ENCODE data around the gene DISC1. TPM values are rescaled to one million over a fixed set of nuclear protein-coding genes. Genes with fewer than 3 reads are reported as not detected.

The DISC1 gene
- total and polyA plus RNA-seq, 2 donors (not counting 3 experiments of a cell fraction or from before 2014, with no cell fraction given), result 3.3 to 14.7 TPM

- no peak for FAIRE-seq
- H3K9me1 ChIP-seq (replicated peaks; ENCODE audit: control insufficient read depth, extremely low read depth, insufficient read depth, low read length), result no peaks in the 10 kb centered on the region
- ChIA-PET POLR2A (no interaction called here), CTCF (interaction anchor here (1.4 kb wide), 1 partner anchor 20 kb away, joined by 3 read pairs; no protein-coding TSS in a partner anchor)
- dilution Hi-C loops (cut with MboI; ENCODE audit: extremely low pct_ligation_motif_present, low sequenced_read_pairs), result no loop called here
- intact Hi-C loops (cut with micrococcal nuclease), result no loop called here
- H3K79me2 ChIP-seq (ENCODE audit: control insufficient read depth, insufficient read depth, low read length), result no peaks in the 10 kb centered on the region
- no peak overlapping the region for H3K4me2 ChIP-seq (ENCODE audit: insufficient read depth, low read length)
- DNase-seq (ENCODE audit: low read depth, low spot score), result no peak
- H2AFZ ChIP-seq (ENCODE audit: low read depth, low read length), result no peak overlapping the region
- H3K36me3 ChIP-seq (ENCODE audit: control insufficient read depth in 2 of 2, extremely low read depth in 1 of 2, insufficient read depth in 2 of 2, low read length in 2 of 2), result no peaks in the 10 kb centered on the region
- H4K20me1 ChIP-seq (replicated peaks; ENCODE audit: control insufficient read depth, extremely low read depth, insufficient read depth, low read length), result no peaks in the 10 kb centered on the region
- H3K9me3 ChIP-seq (replicated peaks; ENCODE audit: control insufficient read depth, insufficient read depth, low read length), result no peaks in the 10 kb centered on the region
- H3K27ac ChIP-seq (ENCODE audit: insufficient read depth, low read depth, low read length), result no peak overlapping the region
- H3K27me3 ChIP-seq (ENCODE audit: control insufficient read depth in 2 of 2, insufficient read depth in 2 of 2, low read length in 2 of 2), result no peaks in the 10 kb centered on the region
- no peak for TF ChIP-seq POLR2AphosphoS5 (IDR thresholded peaks at IDR 0.05; ENCODE audit: insufficient read depth, low read depth, low read length)
- no peak for TF ChIP-seq CTCF (IDR thresholded peaks at IDR 0.05; ENCODE audit: extremely low read depth in 1 of 2, insufficient read depth in 1 of 2, low read depth in 1 of 2, low read length in 2 of 2)
- no peak for TF ChIP-seq FOS (IDR thresholded peaks at IDR 0.05; ENCODE audit: borderline replicate concordance, insufficient read depth, low read length)
- TF ChIP-seq POLR2A (IDR thresholded peaks at IDR 0.05; ENCODE audit: low read depth, low read length), result no peak
- TF ChIP-seq EZH2 (IDR thresholded peaks at IDR 0.05; ENCODE audit: borderline replicate concordance, low read depth, low read length, severe bottlenecking), result no peak
- TF ChIP-seq GATA2 (IDR thresholded peaks at IDR 0.05; ENCODE audit: insufficient read depth, insufficient read length, low read depth, low read length), result no peak
- TF ChIP-seq MYC (IDR thresholded peaks at IDR 0.05; ENCODE audit: low read depth, low read length), result no peak
- TF ChIP-seq JUN (IDR thresholded peaks at IDR 0.05; ENCODE audit: borderline replicate concordance, insufficient read depth, insufficient read length, low read depth), result no peak
- TF ChIP-seq MAX (IDR thresholded peaks at IDR 0.05; ENCODE audit: insufficient read depth, insufficient read length), result no peak
- BruUV-seq (replicated peaks), result no TSS peak
- H3K4me1 ChIP-seq (ENCODE audit: control insufficient read depth, extremely low read depth, insufficient read depth, low read length), result no peaks in the 10 kb centered on the region
- no peak overlapping the region for H3K4me3 ChIP-seq (replicated peaks in 1 of 3; ENCODE audit: insufficient read depth in 1 of 3, low read depth in 1 of 3, low read length in 3 of 3)
- H3K9ac ChIP-seq (replicated peaks; ENCODE audit: extremely low read depth, insufficient read depth, low read length), result no peak overlapping the region
Measured at GRCh38 chr1:231736464-231736863, 109.9 kb downstream of the DISC1 start.
